Measurements from ENCODE around the gene NOTCH4. TPM values are rescaled to one million over a fixed set of nuclear protein-coding genes. Genes with fewer than 3 reads are reported as not detected.
A peak's percentile ranks its signal among the peaks of the same experiment; 100 is the strongest.

The NOTCH4 gene
- total and polyA plus RNA-seq, 2 donors (not counting 1 experiment from before 2014, with no cell fraction given) = 0.42 to 0.99 TPM

DNA sequence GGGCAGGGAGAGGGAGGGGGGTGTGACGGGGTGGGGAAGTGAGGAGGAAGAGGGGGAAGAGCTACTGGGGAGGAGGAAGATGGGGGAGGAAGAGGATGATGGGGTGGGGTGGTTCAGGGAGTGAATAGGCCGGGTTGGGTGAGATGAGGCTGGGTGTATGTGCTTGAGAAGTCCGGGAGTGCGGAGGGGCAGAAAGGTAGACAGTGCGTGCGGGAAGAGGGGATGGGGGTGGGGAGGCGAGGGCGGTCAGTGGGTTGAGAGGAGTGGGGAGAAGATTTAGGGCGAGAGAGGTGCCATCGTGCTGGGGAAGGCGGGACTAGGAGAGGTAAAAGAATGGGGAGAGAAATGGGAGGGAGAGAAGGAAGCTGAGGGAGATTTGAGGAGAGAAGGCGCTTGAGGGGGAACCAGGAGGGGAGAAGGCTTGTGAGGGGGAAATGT is 30.9 kb upstream of the NOTCH4 start:
- Histone ChIP-seq H3K27me3 (ENCODE audit: control insufficient read depth, insufficient read depth, low read length) (no peaks in the 10 kb centered on the region), H3K36me3 (ENCODE audit: control insufficient read depth, insufficient read depth, low read length) (no peaks in the 10 kb centered on the region), H3K9me3 (ENCODE audit: control insufficient read depth, insufficient read depth, low read depth, low read length) (no peaks in the 10 kb centered on the region), H3K9ac (ENCODE audit: insufficient read depth, low read length) (no peak overlapping the region), H3K4me1 (ENCODE audit: control insufficient read depth, extremely low read depth, insufficient read depth, low read length) (no peaks in the 10 kb centered on the region), H3K79me2 (ENCODE audit: control insufficient read depth, insufficient read depth, low read length) (no peaks in the 10 kb centered on the region), H2AFZ (ENCODE audit: low read length) (peak overlapping the region; percentile 89), H3K27ac (ENCODE audit: insufficient read depth, low read length) (peak overlapping the region; percentile 79), H4K20me1 (ENCODE audit: control insufficient read depth, extremely low read depth, insufficient read depth, low read length) (no peaks in the 10 kb centered on the region), H3K4me2 (ENCODE audit: extremely low read depth, insufficient read depth, low read length) (peak overlapping the region; percentile 88), H3K4me3 (replicated peaks in 1 of 4; ENCODE audit: control extremely low read depth in 1 of 4, insufficient read depth in 1 of 4, low read depth in 3 of 4, low read length in 4 of 4) (peak overlapping the region; percentile 27 to 56 (median 45))
- DNase-seq (ENCODE audit: low read depth in 2 of 2) = no peak
- TF ChIP-seq, protein P1, sequence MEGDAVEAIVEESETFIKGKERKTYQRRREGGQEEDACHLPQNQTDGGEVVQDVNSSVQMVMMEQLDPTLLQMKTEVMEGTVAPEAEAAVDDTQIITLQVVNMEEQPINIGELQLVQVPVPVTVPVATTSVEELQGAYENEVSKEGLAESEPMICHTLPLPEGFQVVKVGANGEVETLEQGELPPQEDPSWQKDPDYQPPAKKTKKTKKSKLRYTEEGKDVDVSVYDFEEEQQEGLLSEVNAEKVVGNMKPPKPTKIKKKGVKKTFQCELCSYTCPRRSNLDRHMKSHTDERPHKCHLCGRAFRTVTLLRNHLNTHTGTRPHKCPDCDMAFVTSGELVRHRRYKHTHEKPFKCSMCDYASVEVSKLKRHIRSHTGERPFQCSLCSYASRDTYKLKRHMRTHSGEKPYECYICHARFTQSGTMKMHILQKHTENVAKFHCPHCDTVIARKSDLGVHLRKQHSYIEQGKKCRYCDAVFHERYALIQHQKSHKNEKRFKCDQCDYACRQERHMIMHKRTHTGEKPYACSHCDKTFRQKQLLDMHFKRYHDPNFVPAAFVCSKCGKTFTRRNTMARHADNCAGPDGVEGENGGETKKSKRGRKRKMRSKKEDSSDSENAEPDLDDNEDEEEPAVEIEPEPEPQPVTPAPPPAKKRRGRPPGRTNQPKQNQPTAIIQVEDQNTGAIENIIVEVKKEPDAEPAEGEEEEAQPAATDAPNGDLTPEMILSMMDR (conservative IDR thresholded peaks at IDR 0.05 in 1 of 2, IDR thresholded peaks at IDR 0.05 in 1 of 2; ENCODE audit: low read depth in 1 of 2, low read length in 2 of 2) = no peak
- no peak for TF ChIP-seq EZH2 (IDR thresholded peaks at IDR 0.05; ENCODE audit: low read length, missing control alignments)

DNA sequence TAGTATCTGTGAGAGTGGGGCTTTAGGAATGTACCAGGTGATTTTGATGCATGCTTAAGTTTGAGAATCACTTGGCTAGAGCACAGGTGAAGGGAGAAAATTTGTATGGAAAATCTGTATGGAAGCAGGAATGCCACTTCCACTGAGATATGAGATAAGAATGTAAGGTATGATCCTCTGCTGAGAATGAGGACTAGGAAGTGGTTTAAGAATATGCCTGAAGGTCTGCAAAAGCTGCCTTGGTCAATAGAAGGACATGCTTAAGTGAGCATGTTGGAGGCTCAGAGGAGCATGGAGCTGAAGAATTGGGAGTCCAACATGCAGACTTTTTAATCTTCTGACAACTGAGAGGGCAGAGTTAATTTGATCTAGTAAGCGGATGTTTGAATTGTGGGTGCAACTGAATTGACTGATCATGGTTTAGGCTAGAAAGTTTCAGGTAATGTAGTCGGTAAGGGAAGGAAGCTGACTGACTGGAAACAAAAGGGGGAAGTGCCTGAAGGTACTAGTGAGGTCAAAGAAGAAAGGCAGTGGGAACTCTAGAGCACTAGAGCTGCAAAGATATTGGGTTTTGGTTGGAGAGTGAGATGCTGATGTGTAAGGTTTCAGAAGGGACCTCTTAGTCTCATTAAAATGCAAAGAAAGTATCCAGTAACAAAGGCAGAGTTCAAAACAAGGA is 28.6 kb upstream of the NOTCH4 start:
- Histone ChIP-seq H3K79me2 (ENCODE audit: control insufficient read depth, insufficient read depth, low read length) (no peaks in the 10 kb centered on the region), H3K27me3 (ENCODE audit: control insufficient read depth, insufficient read depth, low read length) (peaks cover 3% of the 10 kb centered on the region), H3K4me1 (ENCODE audit: control insufficient read depth, extremely low read depth, insufficient read depth, low read length) (no peaks in the 10 kb centered on the region), H3K36me3 (ENCODE audit: control insufficient read depth, insufficient read depth, low read length) (no peaks in the 10 kb centered on the region), H3K27ac (ENCODE audit: insufficient read depth, low read length) (no peak overlapping the region), H3K9ac (ENCODE audit: insufficient read depth, low read length) (no peak overlapping the region), H2AFZ (ENCODE audit: low read length) (no peak overlapping the region), H4K20me1 (ENCODE audit: control insufficient read depth, extremely low read depth, insufficient read depth, low read length) (no peaks in the 10 kb centered on the region), H3K4me2 (ENCODE audit: extremely low read depth, insufficient read depth, low read length) (no peak overlapping the region), H3K9me3 (ENCODE audit: control insufficient read depth, insufficient read depth, low read depth, low read length) (no peaks in the 10 kb centered on the region), H3K4me3 (replicated peaks in 1 of 4; ENCODE audit: control extremely low read depth in 1 of 4, insufficient read depth in 1 of 4, low read depth in 3 of 4, low read length in 4 of 4) (no peak overlapping the region)
- TF ChIP-seq, protein P1 (conservative IDR thresholded peaks at IDR 0.05 in 1 of 2, IDR thresholded peaks at IDR 0.05 in 1 of 2; ENCODE audit: low read depth in 1 of 2, low read length in 2 of 2) = no peak
- TF ChIP-seq EZH2 (IDR thresholded peaks at IDR 0.05; ENCODE audit: low read length, missing control alignments) = no peak
- peak in 1 of 2 donors; percentile 7 for DNase-seq (ENCODE audit: low read depth in 2 of 2)

DNA sequence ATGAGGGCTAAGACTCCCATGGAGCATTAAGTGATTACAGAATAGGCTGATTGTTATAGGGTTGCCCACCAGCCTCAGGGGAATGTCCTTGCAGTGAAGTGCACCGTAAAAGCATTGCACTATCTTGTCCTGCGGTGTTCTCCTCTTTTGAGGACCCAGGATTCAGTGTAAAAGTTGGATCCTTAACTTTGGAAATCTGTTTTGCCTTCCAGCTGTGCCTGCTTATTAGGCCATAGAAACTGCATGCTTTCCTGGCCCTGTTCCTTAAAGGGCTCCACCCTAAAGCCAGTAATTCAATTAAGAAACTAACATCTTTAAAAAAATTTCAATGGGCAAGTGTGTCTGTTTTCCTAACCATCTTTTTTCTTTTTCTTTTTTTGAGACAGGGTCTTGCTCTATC is 25.4 kb upstream of the NOTCH4 start:
- no peaks in the 10 kb centered on the region for H3K79me2 ChIP-seq (ENCODE audit: control insufficient read depth, insufficient read depth, low read length)
- no peaks in the 10 kb centered on the region for H3K36me3 ChIP-seq (ENCODE audit: control insufficient read depth, insufficient read depth, low read length)
- no peak for DNase-seq (ENCODE audit: low read depth in 2 of 2)
- no peak overlapping the region for H3K4me2 ChIP-seq (ENCODE audit: extremely low read depth, insufficient read depth, low read length)
- no peaks in the 10 kb centered on the region for H3K4me1 ChIP-seq (ENCODE audit: control insufficient read depth, extremely low read depth, insufficient read depth, low read length)
- H3K9me3 ChIP-seq (ENCODE audit: control insufficient read depth, insufficient read depth, low read depth, low read length) = no peaks in the 10 kb centered on the region
- no peak overlapping the region for H3K4me3 ChIP-seq (replicated peaks in 1 of 4; ENCODE audit: control extremely low read depth in 1 of 4, insufficient read depth in 1 of 4, low read depth in 3 of 4, low read length in 4 of 4)
- no peak overlapping the region for H3K27ac ChIP-seq (ENCODE audit: insufficient read depth, low read length)
- H4K20me1 ChIP-seq (ENCODE audit: control insufficient read depth, extremely low read depth, insufficient read depth, low read length) = no peaks in the 10 kb centered on the region
- no peak for TF ChIP-seq EZH2 (IDR thresholded peaks at IDR 0.05; ENCODE audit: low read length, missing control alignments)
- TF ChIP-seq, protein P1 (conservative IDR thresholded peaks at IDR 0.05 in 1 of 2, IDR thresholded peaks at IDR 0.05 in 1 of 2; ENCODE audit: low read depth in 1 of 2, low read length in 2 of 2) = no peak
- H3K27me3 ChIP-seq (ENCODE audit: control insufficient read depth, insufficient read depth, low read length) = peaks cover 3% of the 10 kb centered on the region
- H3K9ac ChIP-seq (ENCODE audit: insufficient read depth, low read length) = no peak overlapping the region
- no peak overlapping the region for H2AFZ ChIP-seq (ENCODE audit: low read length)
